NCI-H146 treated with DMSO at 0.1 percent for 48 hours (cell line): ENCODE data around the gene IL1RAPL2.
"Not testable (repeated sequence)": the region's sequence is repeated elsewhere in the genome, so short reads cannot be mapped to it uniquely, and the experiment has no call there.

Experiments used
- DNase-seq: peaks from one replicate; lab custom pipeline; 2025; ENCODE audit not compliant: unreplicated experiment; lab: John Stamatoyannopoulos, UW

The IL1RAPL2 gene

DNA sequence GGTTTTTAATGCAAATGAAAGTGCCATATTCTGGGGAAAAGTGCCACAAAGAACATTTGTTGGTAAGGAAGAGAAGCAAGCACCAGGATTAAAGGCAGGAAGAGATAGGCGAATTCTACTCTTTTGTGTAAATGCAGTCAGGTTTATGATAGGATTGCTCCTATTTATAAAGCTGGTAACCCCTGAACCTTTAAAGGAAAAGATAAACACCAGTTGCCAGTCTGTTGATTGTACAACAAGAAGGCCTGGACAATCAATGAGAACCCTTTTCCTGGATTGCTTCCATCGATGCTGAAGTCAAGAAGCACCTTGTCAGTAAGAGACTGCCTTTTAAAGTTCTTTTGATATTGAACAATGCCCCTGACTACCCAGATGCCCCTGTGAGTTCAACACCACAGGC is 1098.2 kb downstream of the IL1RAPL2 start:
- DNase-seq: no peak

GRCh38 chrX:105684288-105684687 is 1118.3 kb downstream of the IL1RAPL2 start:
- DNase-seq: not testable (repeated sequence)

- DNase-seq: no peak
Measured at GRCh38 chrX:105694839-105695238, 1128.8 kb downstream of the IL1RAPL2 start.

DNA sequence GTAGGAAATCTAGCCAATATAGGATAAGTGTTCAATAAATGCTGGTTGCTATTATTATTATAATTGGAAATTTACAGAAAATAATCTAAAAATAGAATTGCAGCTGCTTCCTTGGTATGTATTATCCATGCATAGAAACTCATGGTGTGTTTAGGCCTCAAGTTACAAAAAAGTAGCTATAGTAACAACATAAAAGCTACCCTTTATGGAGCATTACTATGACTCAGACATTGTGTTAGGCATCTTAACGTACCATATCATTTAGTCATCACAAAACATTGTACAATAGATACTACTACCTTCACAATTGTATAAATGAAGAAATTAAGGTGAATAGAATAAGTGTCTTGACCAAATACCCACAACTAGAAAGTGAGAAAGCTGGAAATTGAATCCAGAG is 1129.5 kb downstream of the IL1RAPL2 start:
- no peak for DNase-seq

GRCh38 chrX:105696870-105697269 is 1130.9 kb downstream of the IL1RAPL2 start:
- DNase-seq: no peak

DNA sequence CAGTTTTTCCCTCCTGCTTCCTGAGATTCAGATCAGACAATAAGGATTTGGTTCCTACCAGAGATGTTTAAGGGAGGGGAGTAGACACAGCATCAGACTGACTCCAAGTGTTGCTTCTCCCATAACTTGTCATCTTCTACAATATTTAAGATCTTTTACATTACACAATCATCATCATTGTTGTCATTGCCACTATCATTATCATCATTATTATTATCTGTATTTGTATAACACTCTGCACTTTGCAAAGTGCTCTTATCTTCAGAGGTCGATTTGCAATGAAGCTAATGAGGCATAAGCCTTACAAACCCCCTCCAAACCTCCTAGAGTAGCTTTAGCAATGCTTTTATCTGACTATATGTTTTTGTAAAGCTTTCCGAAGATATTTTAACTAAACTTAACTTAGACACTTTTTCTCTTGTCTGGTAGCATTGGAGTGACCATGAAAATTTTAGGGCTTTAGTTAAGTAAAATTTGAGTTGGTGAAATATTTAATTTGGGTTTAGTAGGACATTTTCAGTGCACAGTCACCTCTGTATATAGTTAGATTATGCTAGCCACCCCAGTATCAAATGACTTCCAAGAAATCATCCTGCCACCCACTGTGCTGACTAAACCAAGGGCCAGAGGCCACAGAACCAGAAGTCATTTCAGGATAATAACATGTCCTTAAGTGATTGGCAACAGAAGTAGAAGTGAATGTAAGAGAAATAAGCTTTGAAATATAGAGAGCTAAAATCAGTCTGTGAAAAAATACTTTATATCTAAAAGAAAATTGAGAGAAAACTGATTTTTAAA is 1132.2 kb downstream of the IL1RAPL2 start:
- no peak for DNase-seq

- no peak for DNase-seq
Measured at GRCh38 chrX:105700331-105700730, 1134.3 kb downstream of the IL1RAPL2 start.

- no peak for DNase-seq
Measured at GRCh38 chrX:105701310-105702052, 1135.5 kb downstream of the IL1RAPL2 start.

GRCh38 chrX:105703876-105704275 is 1137.9 kb downstream of the IL1RAPL2 start:
- DNase-seq: no peak

- no peak for DNase-seq
Measured at GRCh38 chrX:105706041-105706440, 1140.0 kb downstream of the IL1RAPL2 start.

- DNase-seq: no peak
Measured at GRCh38 chrX:105711805-105712204, 1145.8 kb downstream of the IL1RAPL2 start.

GRCh38 chrX:105715746-105716145 is 1149.7 kb downstream of the IL1RAPL2 start:
- no peak for DNase-seq

GRCh38 chrX:105723966-105724735 is 1158.2 kb downstream of the IL1RAPL2 start:
- no peak for DNase-seq

- DNase-seq: no peak
Measured at GRCh38 chrX:105725228-105725627, 1159.2 kb downstream of the IL1RAPL2 start.

- DNase-seq: no peak
Measured at GRCh38 chrX:105738162-105738561, 1172.2 kb downstream of the IL1RAPL2 start.

GRCh38 chrX:105744291-105744690 is 1178.3 kb downstream of the IL1RAPL2 start:
- no peak for DNase-seq

DNA sequence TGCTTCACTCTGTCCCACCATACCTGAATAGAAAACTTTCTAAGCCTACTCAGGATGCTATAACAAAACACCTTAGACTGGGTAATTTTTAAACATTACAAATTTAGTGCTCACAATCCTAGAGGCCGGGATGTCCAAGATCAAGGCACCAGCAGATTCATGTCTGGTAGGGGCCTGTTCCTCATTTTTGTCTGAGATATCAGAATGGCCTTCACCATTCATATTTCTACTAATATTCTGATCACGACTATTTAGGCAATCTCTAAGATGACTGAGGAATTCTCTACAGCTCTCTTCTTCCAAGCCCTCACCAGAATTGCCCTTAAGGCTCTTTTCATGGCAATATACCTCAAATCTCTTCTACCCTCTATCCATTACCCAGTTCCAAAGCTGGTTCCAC is 1178.9 kb downstream of the IL1RAPL2 start:
- DNase-seq: no peak

DNA sequence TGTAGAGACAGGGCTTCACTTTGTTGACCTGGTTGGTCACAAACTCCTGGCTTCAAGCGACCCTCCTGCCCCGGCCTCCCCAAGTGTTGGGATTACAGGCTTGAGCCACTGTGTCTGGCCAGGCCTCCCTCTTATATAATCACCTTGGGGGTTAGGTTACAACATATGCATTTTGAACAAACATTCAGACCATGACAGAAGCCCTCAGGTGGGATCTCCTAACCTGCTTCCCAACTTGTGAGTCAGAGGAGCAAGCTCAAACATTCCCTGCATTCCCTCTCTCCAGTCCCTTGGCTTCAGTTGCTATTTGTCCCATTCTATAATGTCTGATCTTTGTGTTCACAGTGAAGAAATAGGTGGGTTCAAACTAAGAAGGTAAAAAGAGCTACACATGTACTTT is 1179.9 kb downstream of the IL1RAPL2 start:
- DNase-seq: no peak

GRCh38 chrX:105752338-105752956 is 1186.4 kb downstream of the IL1RAPL2 start:
- no peak for DNase-seq

DNA sequence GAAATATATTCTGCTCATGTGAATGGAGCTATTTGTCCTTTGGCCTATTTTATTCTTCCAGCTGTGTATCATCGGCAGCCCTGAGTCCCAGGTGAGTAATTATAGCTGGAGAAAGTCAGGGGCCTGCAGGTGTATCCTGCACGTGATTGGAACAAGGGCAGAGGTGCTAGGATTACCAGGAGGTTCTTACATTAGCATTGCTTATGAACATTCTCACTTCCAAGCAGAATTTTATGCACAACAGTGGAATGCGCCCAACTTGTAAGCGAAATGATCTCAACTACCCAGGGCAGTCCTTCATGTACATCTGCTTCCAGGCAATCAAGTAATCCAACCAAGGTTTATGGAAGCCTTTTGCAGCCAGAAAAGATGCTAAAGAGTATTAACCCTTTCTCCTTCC is 1187.4 kb downstream of the IL1RAPL2 start:
- DNase-seq: no peak

GRCh38 chrX:105754286-105754964 is 1188.4 kb downstream of the IL1RAPL2 start:
- no peak for DNase-seq
